HepG2 (cell line): ENCODE measurements around the gene ANAPC2. TPM values are rescaled to one million over a fixed set of nuclear protein-coding genes. Genes with fewer than 3 reads are reported as not detected.

ENCODE experiments used
- AGO1 ChIP-seq: fragments of 200-400 bp; formaldehyde crosslinking; IDR thresholded peaks from 2 replicates; pipeline ENCODE4 v1.6.1; 2017; ENCODE audit warnings: mild to moderate bottlenecking, low read depth, low read length, moderate library complexity; ENCODE audit not compliant: poor library complexity, severe bottlenecking
- ATF7 ChIP-seq, 2 experiments: fragments of 450-650 bp in 1 of 2; sonication (generic) in 1 of 2; formaldehyde crosslinking in 1 of 2; IDR thresholded peaks; 2 replicates each; pipeline versions ENCODE4 v1.4.0 to v1.6.1; 2016 to 2020; ENCODE audit warnings: antibody characterized with exemption in 1 of 2, mild to moderate bottlenecking in 1 of 2, missing genetic modification reagents in 1 of 2
- FLYWCH1 ChIP-seq: sonication (generic); formaldehyde crosslinking; IDR thresholded peaks from 2 replicates; pipeline ENCODE4 v1.8.1; 2023; ENCODE audit warnings: mild to moderate bottlenecking, missing genetic modification reagents
- FOSL2 ChIP-seq: sonication (generic); formaldehyde crosslinking; IDR thresholded peaks from 2 replicates; pipeline ENCODE4 v1.4.0; 2020; ENCODE audit warnings: missing genetic modification reagents
- HMG20B ChIP-seq: conservative IDR thresholded peaks from 2 replicates; pipeline ENCODE4 v1.6.1; 2016; ENCODE audit warnings: missing genetic modification reagents, missing compliant biosample characterization
- KDM1A ChIP-seq: IDR thresholded peaks from 2 replicates; pipeline ENCODE4 v1.6.1; 2016; ENCODE audit warnings: missing compliant biosample characterization
- MEF2D ChIP-seq: sonication (generic); formaldehyde crosslinking; IDR thresholded peaks from 2 replicates; pipeline ENCODE4 v1.5.1; 2020; ENCODE audit warnings: mild to moderate bottlenecking, missing genetic modification reagents
- MZF1 ChIP-seq: sonication (generic); formaldehyde crosslinking; IDR thresholded peaks from 2 replicates; pipeline ENCODE4 v1.8.1; 2023; ENCODE audit warnings: mild to moderate bottlenecking, missing genetic modification reagents, borderline replicate concordance
- NFKBIZ ChIP-seq: IDR thresholded peaks from 2 replicates; pipeline ENCODE4 v1.6.1; 2018; ENCODE audit warnings: missing genetic modification reagents, missing compliant biosample characterization
- POLR2AphosphoS5 ChIP-seq: IDR thresholded peaks from 2 replicates; pipeline ENCODE4 v1.6.1; 2012; ENCODE audit warnings: low read depth, low read length
- SYNCRIP ChIP-seq: fragments of 200-400 bp; formaldehyde crosslinking; IDR thresholded peaks from 2 replicates; pipeline ENCODE4 v1.6.1; 2018; ENCODE audit warnings: mild to moderate bottlenecking, low read depth, low read length; ENCODE audit not compliant: insufficient read depth
- ZFP62 ChIP-seq: sonication (generic); formaldehyde crosslinking; IDR thresholded peaks from 2 replicates; pipeline ENCODE4 v1.4.0; 2020; ENCODE audit warnings: missing genetic modification reagents
- polyA plus RNA-seq, 8 experiments: library from polyadenylated mRNA; depleted of rRNA in 3 of 8; stranded (reverse) in 7 of 8; unstranded in 1 of 8; fragments of >200 nt; fragmentation: Illumina TruSeq in 4 of 8; extraction: Trizol in 4 of 8; gene quantifications; 2 replicates each; pipeline versions ENCODE4 v1.2.1 to v1.2.3, GENCODE V29; 2011 to 2016; ENCODE audit warnings: low read depth in 4 of 8, missing spikeins in 1 of 8, mixed read lengths in 1 of 8; ENCODE audit not compliant: insufficient read depth in 1 of 8
- total RNA-seq, 5 experiments: library from RNA; depleted of rRNA; stranded (reverse); fragments of >200 nt; fragmentation: Illumina TruSeq; extraction: Trizol; gene quantifications; 2 replicates each; pipeline ENCODE4 v1.2.3, GENCODE V29; 2016; ENCODE audit warnings: low read depth in 1 of 5
- TF ChIP-seq, protein P1 (sequence below): sonication (generic); formaldehyde crosslinking; IDR thresholded peaks from 2 replicates; pipeline ENCODE4 v1.4.0; 2020; ENCODE audit warnings: mild to moderate bottlenecking, missing genetic modification reagents
- TF ChIP-seq, protein P2 (sequence below): sonication (generic); formaldehyde crosslinking; IDR thresholded peaks from 2 replicates; pipeline ENCODE4 v1.4.0; 2020; ENCODE audit warnings: mild to moderate bottlenecking, missing genetic modification reagents
- TF ChIP-seq, protein P3 (sequence below): sonication (generic); formaldehyde crosslinking; IDR thresholded peaks from 2 replicates; pipeline ENCODE4 v1.5.1; 2020; ENCODE audit warnings: missing genetic modification reagents, mild to moderate bottlenecking, borderline replicate concordance
- TF ChIP-seq, protein P4 (sequence below): sonication (generic); formaldehyde crosslinking; IDR thresholded peaks from 2 replicates; pipeline ENCODE4 v1.8.0; 2023; ENCODE audit warnings: mild to moderate bottlenecking, missing genetic modification reagents
- TF ChIP-seq, protein P5 (sequence below): sonication (generic); formaldehyde crosslinking; conservative IDR thresholded peaks from 2 replicates; pipeline ENCODE4 v1.8.0; 2022; ENCODE audit warnings: low read depth, missing genetic modification reagents

Gene ANAPC2
- total and polyA plus RNA-seq, 2 of the 13 experiments (the other 11 are each of a cell fraction or from before 2014, with no cell fraction given) = 12.3 to 15.4 TPM

- TF ChIP-seq, protein P1, sequence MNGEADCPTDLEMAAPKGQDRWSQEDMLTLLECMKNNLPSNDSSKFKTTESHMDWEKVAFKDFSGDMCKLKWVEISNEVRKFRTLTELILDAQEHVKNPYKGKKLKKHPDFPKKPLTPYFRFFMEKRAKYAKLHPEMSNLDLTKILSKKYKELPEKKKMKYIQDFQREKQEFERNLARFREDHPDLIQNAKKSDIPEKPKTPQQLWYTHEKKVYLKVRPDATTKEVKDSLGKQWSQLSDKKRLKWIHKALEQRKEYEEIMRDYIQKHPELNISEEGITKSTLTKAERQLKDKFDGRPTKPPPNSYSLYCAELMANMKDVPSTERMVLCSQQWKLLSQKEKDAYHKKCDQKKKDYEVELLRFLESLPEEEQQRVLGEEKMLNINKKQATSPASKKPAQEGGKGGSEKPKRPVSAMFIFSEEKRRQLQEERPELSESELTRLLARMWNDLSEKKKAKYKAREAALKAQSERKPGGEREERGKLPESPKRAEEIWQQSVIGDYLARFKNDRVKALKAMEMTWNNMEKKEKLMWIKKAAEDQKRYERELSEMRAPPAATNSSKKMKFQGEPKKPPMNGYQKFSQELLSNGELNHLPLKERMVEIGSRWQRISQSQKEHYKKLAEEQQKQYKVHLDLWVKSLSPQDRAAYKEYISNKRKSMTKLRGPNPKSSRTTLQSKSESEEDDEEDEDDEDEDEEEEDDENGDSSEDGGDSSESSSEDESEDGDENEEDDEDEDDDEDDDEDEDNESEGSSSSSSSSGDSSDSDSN = no peak
- no peak for TF ChIP-seq ZFP62 (CRISPR knock-in tag)
- TF ChIP-seq FOSL2 = peak; percentile 11; the same call in 1 of the 2 replicates
- no peak for TF ChIP-seq ATF7 (IDR thresholded peaks at IDR 0.05)
- no peak for TF ChIP-seq ATF7 (CRISPR knock-in tag; IDR thresholded peaks at IDR 0.05)
- TF ChIP-seq POLR2AphosphoS5 = 0 out of 2 replicates have a peak, but pooled peaks have one; percentile 16
- no peak for TF ChIP-seq MEF2D
- no peak for TF ChIP-seq NFKBIZ (CRISPR knock-in tag)
- TF ChIP-seq, protein P2, sequence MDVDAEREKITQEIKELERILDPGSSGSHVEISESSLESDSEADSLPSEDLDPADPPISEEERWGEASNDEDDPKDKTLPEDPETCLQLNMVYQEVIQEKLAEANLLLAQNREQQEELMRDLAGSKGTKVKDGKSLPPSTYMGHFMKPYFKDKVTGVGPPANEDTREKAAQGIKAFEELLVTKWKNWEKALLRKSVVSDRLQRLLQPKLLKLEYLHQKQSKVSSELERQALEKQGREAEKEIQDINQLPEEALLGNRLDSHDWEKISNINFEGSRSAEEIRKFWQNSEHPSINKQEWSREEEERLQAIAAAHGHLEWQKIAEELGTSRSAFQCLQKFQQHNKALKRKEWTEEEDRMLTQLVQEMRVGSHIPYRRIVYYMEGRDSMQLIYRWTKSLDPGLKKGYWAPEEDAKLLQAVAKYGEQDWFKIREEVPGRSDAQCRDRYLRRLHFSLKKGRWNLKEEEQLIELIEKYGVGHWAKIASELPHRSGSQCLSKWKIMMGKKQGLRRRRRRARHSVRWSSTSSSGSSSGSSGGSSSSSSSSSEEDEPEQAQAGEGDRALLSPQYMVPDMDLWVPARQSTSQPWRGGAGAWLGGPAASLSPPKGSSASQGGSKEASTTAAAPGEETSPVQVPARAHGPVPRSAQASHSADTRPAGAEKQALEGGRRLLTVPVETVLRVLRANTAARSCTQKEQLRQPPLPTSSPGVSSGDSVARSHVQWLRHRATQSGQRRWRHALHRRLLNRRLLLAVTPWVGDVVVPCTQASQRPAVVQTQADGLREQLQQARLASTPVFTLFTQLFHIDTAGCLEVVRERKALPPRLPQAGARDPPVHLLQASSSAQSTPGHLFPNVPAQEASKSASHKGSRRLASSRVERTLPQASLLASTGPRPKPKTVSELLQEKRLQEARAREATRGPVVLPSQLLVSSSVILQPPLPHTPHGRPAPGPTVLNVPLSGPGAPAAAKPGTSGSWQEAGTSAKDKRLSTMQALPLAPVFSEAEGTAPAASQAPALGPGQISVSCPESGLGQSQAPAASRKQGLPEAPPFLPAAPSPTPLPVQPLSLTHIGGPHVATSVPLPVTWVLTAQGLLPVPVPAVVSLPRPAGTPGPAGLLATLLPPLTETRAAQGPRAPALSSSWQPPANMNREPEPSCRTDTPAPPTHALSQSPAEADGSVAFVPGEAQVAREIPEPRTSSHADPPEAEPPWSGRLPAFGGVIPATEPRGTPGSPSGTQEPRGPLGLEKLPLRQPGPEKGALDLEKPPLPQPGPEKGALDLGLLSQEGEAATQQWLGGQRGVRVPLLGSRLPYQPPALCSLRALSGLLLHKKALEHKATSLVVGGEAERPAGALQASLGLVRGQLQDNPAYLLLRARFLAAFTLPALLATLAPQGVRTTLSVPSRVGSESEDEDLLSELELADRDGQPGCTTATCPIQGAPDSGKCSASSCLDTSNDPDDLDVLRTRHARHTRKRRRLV (CRISPR knock-in tag) = no peak
- TF ChIP-seq, protein P3, sequence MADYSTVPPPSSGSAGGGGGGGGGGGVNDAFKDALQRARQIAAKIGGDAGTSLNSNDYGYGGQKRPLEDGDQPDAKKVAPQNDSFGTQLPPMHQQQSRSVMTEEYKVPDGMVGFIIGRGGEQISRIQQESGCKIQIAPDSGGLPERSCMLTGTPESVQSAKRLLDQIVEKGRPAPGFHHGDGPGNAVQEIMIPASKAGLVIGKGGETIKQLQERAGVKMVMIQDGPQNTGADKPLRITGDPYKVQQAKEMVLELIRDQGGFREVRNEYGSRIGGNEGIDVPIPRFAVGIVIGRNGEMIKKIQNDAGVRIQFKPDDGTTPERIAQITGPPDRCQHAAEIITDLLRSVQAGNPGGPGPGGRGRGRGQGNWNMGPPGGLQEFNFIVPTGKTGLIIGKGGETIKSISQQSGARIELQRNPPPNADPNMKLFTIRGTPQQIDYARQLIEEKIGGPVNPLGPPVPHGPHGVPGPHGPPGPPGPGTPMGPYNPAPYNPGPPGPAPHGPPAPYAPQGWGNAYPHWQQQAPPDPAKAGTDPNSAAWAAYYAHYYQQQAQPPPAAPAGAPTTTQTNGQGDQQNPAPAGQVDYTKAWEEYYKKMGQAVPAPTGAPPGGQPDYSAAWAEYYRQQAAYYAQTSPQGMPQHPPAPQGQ (CRISPR knock-in tag) = no peak
- TF ChIP-seq KDM1A (CRISPR knock-in tag) = no peak
- TF ChIP-seq SYNCRIP = no peak
- TF ChIP-seq MZF1 = no peak
- TF ChIP-seq, protein P4, sequence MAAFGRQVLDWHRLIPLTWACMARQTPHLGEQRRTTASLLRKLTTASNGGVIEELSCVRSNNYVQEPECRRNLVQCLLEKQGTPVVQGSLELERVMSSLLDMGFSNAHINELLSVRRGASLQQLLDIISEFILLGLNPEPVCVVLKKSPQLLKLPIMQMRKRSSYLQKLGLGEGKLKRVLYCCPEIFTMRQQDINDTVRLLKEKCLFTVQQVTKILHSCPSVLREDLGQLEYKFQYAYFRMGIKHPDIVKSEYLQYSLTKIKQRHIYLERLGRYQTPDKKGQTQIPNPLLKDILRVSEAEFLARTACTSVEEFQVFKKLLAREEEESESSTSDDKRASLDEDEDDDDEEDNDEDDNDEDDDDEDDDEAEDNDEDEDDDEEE (CRISPR knock-in tag) = no peak
- TF ChIP-seq AGO1 = no peak
- TF ChIP-seq, protein P5, sequence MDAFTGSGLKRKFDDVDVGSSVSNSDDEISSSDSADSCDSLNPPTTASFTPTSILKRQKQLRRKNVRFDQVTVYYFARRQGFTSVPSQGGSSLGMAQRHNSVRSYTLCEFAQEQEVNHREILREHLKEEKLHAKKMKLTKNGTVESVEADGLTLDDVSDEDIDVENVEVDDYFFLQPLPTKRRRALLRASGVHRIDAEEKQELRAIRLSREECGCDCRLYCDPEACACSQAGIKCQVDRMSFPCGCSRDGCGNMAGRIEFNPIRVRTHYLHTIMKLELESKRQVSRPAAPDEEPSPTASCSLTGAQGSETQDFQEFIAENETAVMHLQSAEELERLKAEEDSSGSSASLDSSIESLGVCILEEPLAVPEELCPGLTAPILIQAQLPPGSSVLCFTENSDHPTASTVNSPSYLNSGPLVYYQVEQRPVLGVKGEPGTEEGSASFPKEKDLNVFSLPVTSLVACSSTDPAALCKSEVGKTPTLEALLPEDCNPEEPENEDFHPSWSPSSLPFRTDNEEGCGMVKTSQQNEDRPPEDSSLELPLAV = no peak
- no peak for TF ChIP-seq HMG20B (CRISPR knock-in tag)
- TF ChIP-seq FLYWCH1 (CRISPR knock-in tag) = no peak
Observed at GRCh38 chr9:137226338-137227053, 38.1 kb upstream of the ANAPC2 start (continued).
